Activated CD8-positive, alpha-beta memory T cell treated with anti-CD3 and anti-CD28 coated beads for 36 hours (primary cell): Measurements from ENCODE around the gene GAGE13. TPM values are rescaled to one million over a fixed set of nuclear protein-coding genes. Genes with fewer than 3 reads are reported as not detected.
"Not testable (repeated sequence)": the region's sequence is repeated elsewhere in the genome, so short reads cannot be mapped to it uniquely, and the experiment has no call there.

Experiments
- CTCF ChIA-PET: fragments of 350-600 bp; sonication (Branson Sonifier 250); formaldehyde crosslinking; loops from one replicate; lab custom pipeline; 2021; ENCODE audit warnings: antibody characterized with exemption; lab: Charles Lee
- POLR2A ChIA-PET: fragments of 350-600 bp; sonication (Branson Sonifier 250); formaldehyde crosslinking; loops from one replicate; lab custom pipeline; 2021; ENCODE audit warnings: antibody characterized with exemption; lab: Charles Lee
- total RNA-seq, 2 experiments: library from RNA; stranded (reverse); gene quantifications; one replicate each; pipeline ENCODE4 v1.2.3, GENCODE V29; 2021

Gene GAGE13
- total RNA-seq, 2 experiments from 2014 or later, result not detected

DNA sequence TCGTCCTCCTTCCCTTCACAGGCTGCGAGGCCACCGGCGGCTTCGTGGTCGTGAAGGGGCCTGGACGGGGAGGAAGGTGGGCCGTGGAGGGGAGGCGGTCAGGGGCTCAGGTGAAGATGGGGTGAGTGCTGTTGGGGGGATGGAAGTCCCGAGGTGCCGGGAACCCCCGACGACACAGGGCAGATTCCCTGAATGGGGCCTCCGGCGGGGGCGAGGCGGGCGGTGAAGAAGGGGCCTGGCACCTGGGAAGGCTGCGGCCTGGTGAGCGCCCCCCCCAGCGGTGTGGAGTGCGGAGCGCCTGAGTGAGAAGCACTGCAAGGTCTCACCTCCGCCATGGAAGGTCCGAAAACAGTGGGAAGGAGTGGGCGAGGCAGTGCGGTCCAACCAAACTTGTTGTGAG lies 9.1 kb upstream of the GAGE13 start:
- CTCF ChIA-PET, result not testable (repeated sequence)

DNA sequence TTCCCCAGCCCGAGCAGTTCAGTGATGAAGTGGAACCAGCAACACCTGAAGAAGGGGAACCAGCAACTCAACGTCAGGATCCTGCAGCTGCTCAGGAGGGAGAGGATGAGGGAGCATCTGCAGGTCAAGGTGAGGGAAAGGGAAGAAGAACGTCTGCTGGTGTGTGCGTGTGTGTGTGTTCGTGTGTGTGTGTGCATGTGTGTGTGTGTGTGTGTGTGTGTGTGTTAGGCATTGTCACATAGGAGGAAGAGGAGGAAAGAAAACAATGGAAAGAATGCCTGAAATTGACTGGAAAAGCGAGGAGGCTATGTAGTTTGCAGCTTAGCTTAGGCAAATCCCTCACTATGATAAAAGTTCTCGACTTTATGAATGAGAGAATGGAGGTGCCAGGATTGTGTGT lies 7.6 kb upstream of the GAGE13 start:
- POLR2A ChIA-PET, CTCF ChIA-PET: not testable (repeated sequence)

More for the DNA sequence above, 9.1 kb upstream of the GAGE13 start:
- POLR2A ChIA-PET, result not testable (repeated sequence)

DNA sequence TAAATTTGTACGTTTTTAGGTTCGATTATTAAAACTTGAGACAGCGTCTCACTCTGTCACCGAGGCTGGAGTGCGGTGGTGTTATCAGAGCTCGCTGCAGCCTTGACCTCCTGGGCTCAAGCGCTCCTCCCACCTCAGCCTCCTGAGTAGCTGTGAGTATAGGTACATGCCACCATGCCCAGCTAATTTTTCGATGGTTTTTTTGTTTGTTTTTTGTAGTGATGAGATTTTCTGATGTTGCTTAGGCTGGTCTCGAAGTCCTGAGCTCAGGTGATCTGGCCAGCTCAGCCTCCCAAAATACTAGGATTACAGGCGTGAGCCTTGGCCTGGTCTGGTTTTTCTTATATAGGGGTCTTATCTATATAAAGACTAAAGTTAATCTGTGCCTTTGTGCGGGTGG lies 961 bp upstream of the GAGE13 start:
- CTCF ChIA-PET, POLR2A ChIA-PET: not testable (repeated sequence)

DNA sequence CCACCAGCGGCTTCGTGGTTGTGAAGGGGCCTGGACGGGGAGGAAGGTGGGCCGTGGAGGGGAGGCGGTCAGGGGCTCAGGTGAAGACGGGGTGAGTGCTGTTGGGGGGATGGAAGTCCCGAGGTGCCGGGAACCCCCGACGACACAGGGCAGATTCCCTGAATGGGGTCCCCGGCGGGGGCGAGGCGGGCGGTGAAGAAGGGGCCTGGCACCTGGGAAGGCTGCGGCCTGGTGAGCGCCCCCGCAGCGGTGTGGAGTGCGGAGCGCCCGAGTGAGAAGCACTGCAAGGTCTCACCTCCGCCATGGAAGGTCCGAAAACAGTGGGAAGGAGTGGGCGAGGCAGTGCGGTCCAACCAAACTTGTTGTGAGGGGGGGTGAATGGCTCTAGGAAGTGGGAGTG lies 459 bp downstream of the GAGE13 start:
- POLR2A ChIA-PET, CTCF ChIA-PET: not testable (repeated sequence)

DNA sequence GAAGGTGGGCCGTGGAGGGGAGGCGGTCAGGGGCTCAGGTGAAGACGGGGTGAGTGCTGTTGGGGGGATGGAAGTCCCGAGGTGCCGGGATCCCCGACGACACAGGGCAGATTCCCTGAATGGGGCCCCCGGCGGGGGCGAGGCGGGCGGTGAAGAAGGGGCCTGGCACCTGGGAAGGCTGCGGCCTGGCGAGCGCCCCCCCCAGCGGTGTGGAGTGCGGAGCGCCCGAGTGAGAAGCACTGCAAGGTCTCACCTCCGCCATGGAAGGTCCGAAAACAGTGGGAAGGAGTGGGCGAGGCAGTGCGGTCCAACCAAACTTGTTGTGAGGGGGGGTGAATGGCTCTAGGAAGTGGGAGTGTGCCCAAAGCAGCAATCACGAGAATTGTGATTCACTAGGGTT lies 10.1 kb downstream of the GAGE13 start:
- POLR2A ChIA-PET, CTCF ChIA-PET: not testable (repeated sequence)

DNA sequence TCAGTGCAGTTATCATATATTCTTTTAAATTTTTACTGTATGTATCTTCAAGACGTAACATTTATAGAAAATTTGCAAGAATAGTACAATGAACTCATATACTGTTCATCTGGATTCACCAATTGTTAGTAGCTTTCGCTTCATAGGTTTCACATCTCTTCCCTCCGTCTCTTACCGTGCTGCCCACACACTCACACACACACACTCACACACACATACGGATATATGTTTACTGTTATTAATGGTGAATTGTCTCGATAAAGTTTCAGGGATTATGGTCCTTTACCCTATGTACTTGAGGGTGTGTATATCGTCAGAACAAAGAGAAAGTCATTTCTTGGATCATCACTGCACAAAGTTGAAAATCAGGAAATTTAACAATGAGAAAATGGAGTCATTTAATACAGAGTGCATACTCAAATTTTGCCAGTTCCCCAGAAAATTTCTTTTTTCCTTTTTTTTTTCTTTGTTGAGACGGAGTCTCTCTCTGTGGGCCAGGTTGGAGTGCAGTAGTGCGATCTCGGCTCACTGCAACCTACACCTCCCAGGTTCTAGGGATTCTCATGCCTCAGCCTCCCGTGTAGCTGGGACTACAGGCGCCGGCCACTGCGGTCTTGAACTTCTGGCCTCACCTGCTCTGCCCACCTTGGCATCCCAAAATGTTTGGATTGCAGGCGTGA lies 13.3 kb downstream of the GAGE13 start:
- POLR2A ChIA-PET, CTCF ChIA-PET: not testable (repeated sequence)

DNA sequence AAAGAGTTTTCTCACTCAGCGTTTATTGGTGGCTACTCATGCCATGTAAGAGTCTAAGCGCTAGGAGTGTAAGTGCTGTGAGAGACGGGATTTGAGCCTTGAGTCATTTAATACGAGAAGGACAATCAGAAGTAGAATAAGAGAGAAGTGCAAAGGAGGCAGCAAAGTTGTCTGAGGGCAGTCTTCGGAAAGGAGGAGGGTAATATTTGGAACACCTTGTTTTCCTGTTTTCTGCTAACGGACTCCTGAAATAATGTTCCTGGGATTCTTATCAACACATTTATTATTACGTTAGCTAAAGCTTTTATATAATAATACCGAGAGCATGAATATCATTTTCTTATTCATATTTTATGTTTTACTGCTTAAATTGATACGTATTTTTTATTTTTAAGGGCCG lies 14.0 kb downstream of the GAGE13 start:
- POLR2A ChIA-PET, result not testable (repeated sequence)

DNA sequence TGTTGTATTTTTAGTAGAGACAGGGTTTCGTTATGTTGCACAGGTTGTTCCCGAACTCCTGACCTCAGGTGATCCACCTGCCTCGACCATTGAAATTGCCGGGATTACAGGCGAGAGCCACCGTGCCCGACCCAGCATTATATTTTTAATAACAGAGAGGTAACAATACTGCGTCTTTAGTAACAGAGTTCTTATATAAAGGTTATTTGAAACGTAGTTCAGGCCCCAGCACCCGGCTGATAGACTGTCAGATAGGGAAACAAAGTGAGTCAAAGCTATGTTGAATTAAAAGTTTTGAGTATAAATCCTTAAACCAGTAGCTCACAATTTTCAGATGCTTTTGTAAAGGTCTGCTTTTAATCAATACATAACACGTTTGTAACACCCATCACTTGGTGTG lies 14.8 kb downstream of the GAGE13 start:
- POLR2A ChIA-PET, CTCF ChIA-PET: not testable (repeated sequence)

More for the DNA sequence above, 14.0 kb downstream of the GAGE13 start:
- CTCF ChIA-PET, result not testable (repeated sequence)

Other genes with a start within 250 kb of the GAGE13 start
- 10 to 100 TPM; 21.3 to 21.4 TPM for gene GPKOW, start 207.8 kb upstream of the GAGE13 start, total RNA-seq
- gene MAGIX, start 168.8 kb upstream of the GAGE13 start, total RNA-seq, result 1 to 10 TPM in 1 of 2 experiments, under 1 TPM in 1; 0.99 to 1.0 TPM
- 10 to 100 TPM; 80.2 to 86.8 TPM for gene PLP2, start 159.7 kb upstream of the GAGE13 start, total RNA-seq
- 10 to 100 TPM; 18.4 to 19.4 TPM for gene PRICKLE3, start 145.2 kb upstream of the GAGE13 start, total RNA-seq
- 1 to 10 TPM; 2.7 TPM for gene SYP, start 131.4 kb upstream of the GAGE13 start, total RNA-seq
- under 1 TPM; 0.15 to 0.21 TPM for gene CACNA1F, start 98.2 kb upstream of the GAGE13 start, total RNA-seq
- gene CCDC22, start 96.1 kb upstream of the GAGE13 start, total RNA-seq, result 10 to 100 TPM; 21.4 to 21.8 TPM
- gene FOXP3, start 66.9 kb upstream of the GAGE13 start, total RNA-seq, result 10 to 100 TPM; 13.0 TPM
- gene PPP1R3F, start 61.8 kb upstream of the GAGE13 start, total RNA-seq, result 1 to 10 TPM; 3.2 to 3.5 TPM
- not detected for gene GAGE10, start 27.9 kb upstream of the GAGE13 start, total RNA-seq
- not detected for gene GAGE12J, start 9.5 kb upstream of the GAGE13 start, total RNA-seq
- gene GAGE12C, start 200.6 kb downstream of the GAGE13 start, total RNA-seq, result not detected
- gene GAGE12D, start 210.2 kb downstream of the GAGE13 start, total RNA-seq, result not detected
- gene GAGE12E, start 219.7 kb downstream of the GAGE13 start, total RNA-seq, result not detected
- gene GAGE12F, start 229.3 kb downstream of the GAGE13 start, total RNA-seq, result not detected
- not detected for gene GAGE12G, start 238.8 kb downstream of the GAGE13 start, total RNA-seq
- gene GAGE12H, start 248.4 kb downstream of the GAGE13 start, total RNA-seq, result not detected